Stimulated activated CD8-positive, alpha-beta memory T cell treated with anti-CD3 and anti-CD28 coated beads, Interleukin-12 subunit alpha, Interleukin-12 subunit beta, amount 100 ng/mL, for 24 hours (primary cell): ENCODE measurements around the gene FAR2.
"Not testable (repeated sequence)": the region's sequence is repeated elsewhere in the genome, so short reads cannot be mapped to it uniquely, and the experiment has no call there.

ENCODE experiments used
- DNase-seq: peaks from one replicate; pipeline ENCODE4 v3.0.0-alpha.2; 2020; ENCODE audit errors: extremely low read depth

Gene FAR2

DNA sequence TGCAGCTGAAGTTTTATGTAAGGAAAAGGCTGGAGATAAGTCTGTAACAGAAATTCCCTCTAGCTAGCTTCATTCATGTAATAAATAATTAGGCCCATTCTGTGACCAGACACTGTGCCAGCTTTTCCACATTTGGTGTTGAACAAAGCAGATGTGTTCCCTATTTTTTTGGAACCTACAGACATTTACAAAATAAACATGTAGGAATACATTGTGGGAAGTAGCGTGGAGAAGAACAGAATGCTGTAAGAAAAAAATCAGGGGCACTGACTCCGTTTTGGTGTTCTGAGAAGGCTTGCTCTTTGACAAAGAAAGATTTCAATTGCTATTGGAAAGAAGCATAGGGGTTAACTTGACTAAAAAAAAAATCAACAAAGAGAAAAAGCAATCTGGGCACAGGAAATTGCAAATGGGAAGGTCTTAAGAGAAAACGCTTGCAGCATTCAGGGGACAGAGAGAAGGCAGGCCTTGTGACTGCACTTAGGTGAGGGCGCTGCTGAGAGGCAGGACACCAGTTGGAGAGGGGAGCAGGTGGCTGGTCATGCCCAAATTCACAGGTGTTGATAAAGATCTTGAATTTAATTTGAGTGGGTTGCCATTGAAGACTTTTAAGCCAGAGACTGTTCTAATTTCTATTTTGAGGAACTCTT is 4.0 kb downstream of the FAR2 start:
- DNase-seq, result no peak

DNA sequence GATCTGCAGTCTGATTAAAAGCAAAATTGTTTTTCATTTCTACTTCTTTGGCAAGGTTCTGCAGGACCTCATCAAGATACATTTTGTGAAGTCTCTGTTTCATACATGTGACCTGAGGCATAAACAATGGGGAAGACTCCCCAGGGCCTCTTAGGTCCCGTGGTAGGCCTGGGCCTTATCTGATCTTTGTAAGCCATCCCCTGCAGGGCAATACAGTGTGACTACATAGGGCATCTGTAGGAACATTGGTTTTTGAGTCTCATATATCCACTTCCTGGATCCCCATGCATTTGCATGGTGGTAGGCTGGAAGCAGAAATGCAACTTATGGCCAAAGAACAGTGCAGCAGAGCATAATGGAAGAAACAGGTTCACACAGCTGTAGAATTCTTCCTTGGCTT is 6.0 kb downstream of the FAR2 start:
- DNase-seq, result no peak

DNA sequence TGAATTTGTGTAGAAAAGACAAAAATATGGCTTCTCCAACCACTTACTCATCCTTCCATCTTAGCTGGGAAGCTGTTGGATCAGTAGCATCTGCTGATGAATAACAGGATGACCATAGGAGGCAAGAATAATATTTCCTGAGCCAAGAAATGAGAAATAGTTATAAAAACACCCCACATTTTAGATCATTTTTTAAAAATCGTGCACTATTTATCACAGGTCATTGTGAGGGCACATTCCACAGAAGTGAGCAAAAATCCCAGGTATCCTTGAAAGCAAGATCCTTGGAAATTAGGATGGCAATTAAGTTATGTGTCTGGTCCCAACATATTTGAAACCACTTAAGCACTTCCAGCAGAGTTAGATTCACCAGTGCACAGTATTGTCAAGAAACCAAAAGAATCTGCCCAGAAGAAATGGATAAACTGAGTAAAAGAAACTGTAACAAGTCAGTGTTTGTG is 8.4 kb downstream of the FAR2 start:
- DNase-seq, result no peak

DNA sequence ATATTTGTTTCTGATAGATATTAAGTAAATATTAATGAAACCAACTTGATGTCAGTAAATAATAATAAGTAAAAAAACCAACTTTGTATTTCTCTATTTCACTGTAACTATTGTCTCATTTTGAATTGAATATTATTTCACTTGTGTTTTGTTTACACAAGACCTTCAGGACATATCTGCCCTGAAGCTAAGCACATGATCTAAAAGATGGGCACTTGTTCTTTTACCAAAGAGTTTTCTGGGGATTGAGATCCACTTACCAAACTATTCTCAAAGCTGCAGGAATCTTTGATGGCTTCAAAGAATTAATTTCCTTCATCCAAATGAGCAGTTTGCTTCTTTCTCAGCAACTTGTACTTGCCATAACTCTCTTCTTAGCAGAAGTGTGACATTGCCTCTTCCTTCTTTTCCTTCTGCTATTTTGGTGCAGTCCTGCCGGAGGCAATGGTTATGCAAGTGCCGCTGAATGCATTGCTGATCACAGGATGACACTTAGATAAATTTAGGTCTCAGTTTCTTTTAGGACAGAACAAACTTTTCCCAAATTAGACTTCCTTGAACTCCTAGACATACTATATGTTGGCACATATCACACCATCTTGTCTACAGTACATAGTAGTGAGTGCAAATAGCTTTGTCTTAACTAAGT is 9.2 kb downstream of the FAR2 start:
- no peak for DNase-seq

DNA sequence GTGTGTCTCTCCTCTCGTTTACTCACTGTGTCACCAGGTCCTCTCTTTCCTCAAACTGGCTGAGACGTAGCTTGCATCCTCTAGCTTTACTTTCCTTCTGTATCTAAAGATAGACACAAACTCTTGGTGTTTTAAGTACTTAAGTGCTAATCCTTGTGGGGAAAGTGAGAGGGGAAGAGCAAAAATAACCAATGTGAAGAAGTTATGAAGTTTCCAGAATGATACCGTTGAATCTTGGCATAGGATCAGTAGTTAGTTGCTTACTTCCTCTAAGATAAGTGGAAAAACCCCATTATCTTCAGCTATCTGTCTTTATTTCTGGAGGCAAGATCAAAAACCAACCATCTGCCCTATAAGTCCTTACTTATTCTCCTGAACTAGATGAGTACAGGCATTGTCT is 10.6 kb downstream of the FAR2 start:
- no peak for DNase-seq

DNA sequence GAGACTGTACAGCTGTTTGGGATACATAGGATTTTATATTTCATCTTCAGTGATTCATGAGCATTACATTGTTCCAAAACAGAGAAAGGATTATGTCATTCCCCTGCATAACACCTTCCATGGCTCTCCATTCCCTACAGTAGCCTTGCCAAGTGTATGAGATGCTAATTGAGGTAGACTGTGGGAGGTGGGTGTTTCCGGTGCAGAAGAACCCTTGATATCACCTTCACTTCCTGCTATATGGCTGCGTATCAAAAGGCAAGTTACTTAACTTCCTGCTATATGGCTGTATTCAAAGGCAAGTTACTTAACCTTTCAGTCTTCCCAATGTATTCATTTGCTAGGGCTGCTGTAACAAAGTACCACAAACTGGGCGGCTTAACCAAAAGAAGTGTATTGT is 11.2 kb downstream of the FAR2 start:
- DNase-seq, result no peak

DNA sequence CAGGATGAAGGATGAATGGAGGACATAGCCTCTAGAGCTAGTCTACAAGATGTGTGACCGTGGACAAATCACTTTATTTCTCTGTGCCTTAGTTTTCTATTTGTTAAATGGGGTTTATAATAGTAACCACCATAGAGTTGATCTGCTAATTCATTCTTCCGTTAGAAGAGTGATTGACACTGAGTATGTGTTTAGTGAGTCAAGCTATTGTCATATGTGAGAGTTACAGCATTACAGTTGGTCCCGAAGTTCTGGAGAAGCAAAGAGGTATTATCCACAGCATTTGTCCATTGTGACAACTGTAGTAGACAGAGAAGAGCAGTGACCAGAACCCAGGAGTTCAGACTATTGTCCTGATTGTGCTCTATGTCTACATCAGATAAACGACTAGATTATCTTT is 14.1 kb downstream of the FAR2 start:
- DNase-seq, result no peak

DNA sequence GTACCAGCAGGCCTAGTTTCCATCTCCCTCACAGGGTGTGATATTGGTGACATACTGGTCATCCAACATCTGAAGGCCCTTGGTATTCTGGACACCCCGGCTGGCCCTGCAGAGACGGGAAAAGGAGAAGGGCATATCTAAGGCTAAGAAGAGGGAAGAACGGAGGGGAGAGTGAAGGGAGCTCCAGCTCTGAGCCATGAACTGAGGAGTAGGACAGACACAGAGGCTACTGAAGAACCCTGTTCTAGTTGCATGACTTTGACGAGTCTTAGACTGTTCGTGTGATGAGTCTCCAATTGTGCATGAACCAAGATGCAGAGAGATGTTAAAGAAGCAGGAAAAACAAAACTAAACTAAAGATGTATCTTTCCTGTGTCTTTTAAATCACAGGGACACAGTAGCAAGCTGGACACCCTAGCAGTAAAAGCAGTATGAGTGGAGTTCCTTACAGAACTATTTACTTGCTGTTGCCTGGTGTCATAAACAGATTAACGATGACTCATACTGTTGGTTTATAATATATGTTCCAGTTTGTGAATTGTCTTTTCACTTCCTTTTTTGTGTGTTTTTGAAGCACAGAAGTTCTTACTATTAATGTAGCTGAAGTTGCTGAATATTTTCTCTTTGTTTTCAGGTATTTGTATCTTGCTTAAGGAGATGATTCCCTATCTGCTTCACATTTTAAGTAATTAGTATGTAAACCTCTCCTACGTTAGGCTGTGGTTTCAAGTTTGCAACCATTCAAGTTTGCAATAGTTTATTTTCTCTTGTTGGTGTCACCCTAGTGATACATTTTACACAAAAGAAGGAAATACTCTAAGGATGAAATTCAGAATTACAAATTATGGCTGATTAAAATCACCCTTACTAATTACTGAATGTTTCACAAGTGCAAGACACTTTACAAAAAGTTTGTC is 15.7 kb downstream of the FAR2 start:
- DNase-seq, result no peak

DNA sequence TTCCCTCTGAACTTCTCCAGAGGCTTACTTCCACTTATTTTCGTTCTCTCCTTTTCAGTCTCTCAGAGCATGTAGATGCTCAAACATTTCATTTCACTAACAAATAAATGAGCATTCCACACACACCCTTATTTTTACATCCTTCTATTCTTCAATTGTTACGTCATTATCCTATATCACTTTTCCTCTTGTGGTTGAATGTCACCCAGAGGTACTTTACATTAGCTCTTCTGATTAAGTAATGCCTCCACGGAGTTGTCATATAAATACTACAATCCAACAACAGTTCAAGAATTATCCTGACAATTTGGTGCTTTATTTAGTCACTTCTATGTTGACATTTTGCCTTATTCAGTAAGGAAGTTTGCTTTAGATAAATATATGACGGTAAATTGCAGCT is 18.4 kb downstream of the FAR2 start:
- no peak for DNase-seq

DNA sequence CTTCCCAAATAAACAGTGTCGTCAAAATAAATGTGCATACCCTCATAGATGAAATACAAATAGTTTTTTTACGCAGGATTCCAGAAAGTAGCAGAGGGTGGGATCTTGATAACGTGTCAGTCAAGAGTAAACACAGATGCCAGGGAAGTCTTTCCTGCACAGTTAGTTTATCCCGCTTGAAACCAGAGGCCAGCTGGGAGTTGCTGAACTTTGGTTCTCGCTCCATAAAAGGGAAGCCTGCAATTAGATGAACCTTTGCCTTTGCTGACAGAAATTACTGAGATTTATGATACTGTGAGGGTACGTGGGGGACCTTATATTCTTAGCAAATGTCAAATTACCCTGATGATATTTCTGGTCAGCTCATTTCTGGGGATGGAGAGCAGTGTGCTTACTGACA is 18.9 kb downstream of the FAR2 start:
- DNase-seq, result no peak

DNA sequence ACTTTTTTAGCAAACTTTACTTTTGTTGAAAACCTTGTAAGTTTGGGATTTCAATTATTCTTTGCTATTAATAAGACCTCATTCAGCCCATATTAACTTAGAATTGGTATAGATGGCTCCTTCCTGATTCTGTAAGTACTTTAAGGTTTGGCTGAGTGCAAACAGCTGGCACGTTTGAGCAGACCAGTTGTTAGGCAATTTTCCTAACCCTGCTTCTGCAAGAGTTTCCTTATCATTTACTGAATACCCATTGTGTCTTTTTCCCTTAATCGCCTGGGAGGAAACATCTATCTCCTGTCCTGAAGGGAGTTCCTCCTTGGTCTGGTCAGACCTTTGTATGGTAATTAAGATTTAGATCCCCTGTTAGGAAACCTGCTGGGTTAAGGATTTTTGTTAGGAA is 20.9 kb downstream of the FAR2 start:
- DNase-seq, result not testable (repeated sequence)

DNA sequence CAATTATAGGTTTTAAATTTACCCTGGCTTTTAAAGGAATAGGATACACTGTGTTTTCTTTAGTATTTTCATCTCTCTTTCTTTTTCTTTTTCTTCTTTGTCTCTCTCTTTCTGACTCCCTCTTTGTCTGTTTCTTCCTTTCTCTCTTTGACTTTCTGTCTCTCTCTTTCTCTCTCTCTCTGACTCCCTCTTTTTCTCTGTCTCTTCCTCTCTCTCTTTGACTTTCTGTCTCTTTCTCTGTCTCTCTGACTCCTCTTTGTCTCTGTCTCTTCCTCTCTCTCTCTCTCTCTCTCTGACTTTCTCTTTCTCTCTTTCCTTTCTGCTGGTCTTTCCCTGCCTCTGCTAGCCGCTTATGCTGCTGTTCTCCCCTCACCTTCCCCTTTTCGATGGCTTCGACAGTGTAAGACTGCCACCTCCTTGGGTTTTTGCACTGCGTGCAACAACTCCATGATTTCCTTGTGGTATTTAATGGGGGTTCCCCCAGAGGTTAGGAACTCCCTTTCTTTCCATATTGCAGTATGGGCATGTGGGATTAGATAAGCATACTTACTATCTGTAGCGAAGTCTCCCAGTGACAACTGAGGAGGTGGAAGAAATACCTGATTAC is 21.5 kb downstream of the FAR2 start:
- not testable (repeated sequence) for DNase-seq

DNA sequence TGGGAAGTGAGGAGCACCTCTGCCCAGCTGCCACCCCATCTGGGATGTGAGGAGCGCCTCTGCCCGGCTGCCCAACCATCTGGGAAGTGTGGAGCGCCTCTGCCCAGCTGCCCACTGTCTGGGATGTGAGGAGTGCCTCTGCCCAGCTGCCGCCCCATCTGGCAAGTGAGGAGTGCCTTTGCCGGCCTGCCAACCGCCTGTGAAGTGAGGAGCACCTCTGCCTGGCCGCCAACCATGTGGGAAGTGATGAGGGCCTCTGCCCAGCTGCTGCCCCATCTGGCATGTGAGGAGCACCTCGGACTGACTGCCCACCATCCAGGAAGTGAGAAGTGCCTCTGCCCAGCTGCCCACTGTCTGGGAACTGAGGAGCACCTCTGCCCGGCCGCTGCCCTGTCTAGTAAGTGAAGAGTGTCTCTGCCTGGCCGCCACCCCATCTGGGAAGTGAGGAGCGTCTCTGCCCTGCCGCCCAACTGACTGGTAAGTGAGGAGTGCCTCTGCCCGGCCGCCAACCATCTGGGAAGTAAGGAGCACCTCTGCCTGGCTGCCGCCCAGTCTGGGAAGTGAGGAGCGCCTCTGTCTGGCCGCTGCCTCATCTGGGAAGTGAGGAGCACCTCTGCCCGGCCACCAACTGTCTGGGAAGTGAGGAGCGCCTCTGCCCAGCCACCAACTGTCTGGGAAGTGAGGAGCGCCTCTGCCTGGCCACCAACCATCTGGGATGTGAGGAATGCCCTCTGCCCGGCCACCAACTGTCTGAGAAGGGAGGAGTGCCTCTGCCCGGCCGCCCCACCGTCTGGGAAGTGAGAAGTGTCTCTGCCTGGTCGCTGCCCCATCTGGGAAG is 22.6 kb downstream of the FAR2 start:
- no peak for DNase-seq

DNA sequence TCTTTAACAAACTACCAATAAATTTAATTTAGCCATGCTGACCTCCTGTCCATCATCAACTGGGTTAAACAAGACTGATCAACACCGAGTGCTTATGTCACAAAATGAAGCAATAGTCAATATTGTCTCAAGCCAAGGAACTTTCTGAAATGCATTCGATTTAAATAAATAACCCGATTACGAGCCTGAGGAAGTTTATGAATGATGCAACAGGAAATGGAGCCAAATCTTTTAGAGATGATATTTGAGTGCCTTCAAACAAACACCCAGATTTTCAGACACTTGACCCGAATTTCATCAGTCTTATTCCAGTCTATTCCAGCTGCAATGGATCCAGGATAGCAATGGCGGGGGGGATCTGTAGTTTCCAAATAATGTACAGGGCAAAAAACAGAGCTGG is 27.9 kb downstream of the FAR2 start:
- DNase-seq, result no peak

DNA sequence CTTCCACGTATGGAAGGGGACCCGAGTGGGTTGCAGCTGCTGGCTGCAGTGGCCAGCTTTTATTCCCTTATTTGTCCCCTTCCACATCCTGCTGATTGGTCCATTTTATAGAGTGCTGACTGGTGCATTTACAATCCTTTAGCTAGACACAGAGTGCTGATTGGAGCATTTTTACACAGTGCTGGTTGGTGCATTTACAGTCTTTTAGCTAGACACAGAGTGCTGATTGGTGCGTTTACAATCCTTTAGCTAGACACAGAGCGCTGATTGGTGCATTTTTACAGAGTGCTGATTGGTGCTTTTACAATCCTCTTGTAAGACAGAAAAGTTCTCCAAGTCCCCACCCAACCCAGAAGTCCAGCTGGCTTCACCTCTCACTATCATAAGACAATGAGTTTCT is 33.2 kb downstream of the FAR2 start:
- DNase-seq, result not testable (repeated sequence)

DNA sequence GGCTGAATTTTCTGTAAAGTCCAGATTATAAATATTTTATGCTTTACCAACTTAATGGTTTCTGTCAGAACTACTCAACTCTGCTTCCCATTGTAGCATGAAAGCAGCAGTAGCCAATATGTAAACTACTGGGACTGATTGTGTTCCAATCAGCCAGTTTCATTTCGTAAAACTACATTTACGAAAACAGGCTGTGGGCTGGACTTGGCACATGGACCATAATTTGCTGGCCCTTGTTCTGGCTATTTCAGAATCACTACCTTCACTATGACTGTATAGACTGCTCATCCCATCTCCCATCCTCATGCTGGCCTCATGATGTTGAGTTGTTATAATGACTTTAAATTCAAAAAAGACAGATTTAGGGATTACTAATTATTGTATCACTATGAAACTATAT is 38.7 kb downstream of the FAR2 start:
- no peak for DNase-seq

DNA sequence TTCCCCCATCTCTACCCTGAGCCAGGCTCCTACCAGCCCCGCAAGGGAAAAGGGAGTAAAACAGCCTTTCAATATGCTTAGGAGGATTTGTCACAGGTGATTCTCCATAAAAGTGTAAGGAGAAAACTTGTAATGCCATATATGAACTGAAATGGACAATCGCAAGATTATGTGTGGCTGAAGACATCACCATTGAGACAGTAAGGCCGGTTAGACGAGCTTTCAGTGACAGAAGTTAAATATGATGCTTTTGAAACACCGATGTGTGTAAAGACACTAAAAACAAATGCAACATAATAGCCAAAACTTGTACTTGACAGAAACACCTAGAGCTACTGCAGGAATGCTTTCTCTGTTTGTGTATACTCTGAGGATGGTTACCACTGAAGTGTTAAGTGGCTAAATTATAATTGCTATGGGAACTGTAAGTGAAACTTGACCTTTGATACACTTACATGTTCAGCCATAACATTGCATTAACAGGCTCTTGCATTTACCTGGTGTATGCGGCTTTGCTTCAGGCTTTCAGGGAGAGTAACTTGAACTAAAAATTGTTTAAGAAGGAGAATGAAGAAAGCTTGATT is 42.3 kb downstream of the FAR2 start:
- no peak for DNase-seq

DNA sequence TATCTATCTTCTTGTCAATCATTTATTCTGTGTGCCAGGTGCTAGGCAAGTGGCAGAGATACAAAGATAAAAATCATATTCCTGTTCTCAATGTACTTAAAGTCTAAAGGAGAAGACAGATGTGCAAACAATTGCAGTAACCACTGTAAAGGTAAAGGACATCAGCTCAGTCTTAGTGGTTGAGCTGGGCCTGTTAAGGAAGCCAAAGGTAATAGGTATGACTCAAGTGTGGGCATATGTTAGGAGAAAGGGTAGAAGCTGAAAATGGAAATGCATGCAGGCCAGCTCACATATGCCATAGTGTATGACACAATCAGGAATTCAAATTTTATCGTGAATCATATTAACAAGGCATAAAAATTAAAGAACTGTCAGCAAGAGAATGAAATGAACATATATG is 49.8 kb downstream of the FAR2 start:
- DNase-seq, result no peak

DNA sequence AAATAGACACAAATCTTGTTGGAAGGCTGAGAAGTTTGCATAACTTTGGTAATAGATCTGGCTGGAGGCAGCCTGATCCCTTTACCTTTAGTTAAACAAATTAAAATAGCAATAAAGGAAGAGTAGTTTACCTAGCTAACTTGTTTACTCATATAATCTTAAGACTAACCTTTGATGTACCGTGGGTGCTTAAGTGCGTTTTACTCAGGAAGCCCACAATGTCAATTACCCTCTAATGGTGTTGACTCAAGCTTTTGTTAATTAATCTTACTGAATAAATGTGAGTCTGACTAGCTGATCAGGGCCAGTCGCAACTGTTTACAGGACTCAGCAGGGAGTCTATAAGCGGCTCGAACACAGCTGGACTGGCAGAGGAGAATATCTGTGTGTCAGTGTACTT is 51.5 kb downstream of the FAR2 start:
- no peak for DNase-seq

DNA sequence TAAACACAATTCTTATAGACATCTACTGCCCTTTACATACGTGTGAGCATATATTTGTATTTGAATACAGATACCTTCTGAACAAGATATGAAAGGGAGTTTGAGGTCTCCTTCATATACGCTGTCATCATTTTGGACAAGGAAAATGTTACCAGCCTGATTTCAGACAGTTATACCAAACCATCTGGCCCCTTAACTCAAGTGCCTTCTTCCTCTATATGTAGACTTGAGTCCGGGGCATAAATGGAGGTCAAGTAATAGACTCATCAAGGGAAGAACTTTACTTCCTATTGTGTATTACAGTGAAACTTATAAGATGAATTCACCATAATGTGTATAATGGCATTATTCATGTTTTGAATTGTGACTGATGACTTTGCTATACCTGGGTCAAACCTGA is 52.2 kb downstream of the FAR2 start:
- no peak for DNase-seq

DNA sequence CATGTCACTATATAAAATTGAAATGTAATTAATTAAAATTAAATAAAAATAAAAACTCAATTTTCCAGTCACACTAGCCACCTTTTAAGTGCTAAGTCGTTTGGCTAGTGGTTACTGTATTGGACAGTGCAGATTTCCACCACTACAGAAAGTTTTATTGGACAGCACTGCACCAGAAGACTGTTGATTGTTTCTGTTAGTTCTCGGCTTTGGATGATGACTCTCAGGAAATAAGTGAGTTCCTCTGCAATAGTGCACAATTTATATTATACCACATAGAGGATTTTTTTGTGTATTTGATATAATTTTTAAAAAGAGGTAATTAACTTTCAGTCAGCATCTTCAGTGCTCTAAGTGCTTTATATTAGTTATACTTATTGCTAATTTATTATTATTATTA is 52.7 kb downstream of the FAR2 start:
- no peak for DNase-seq
